ENCODE measurements around the gene EHMT1. TPM values are rescaled to one million over a fixed set of nuclear protein-coding genes. Genes with fewer than 3 reads are reported as not detected.

EHMT1 gene
- total and polyA plus RNA-seq, 2 of the 13 experiments (the other 11 are each of a cell fraction or from before 2014, with no cell fraction given) = 23.0 to 27.1 TPM

- TF ChIP-seq ZNF431 (CRISPR knock-in tag; IDR thresholded peaks at IDR 0.05; ENCODE audit: borderline replicate concordance, low read depth) (no peak), KDM1A (CRISPR knock-in tag; IDR thresholded peaks at IDR 0.05) (no peak), ZNF777 (CRISPR knock-in tag; IDR thresholded peaks at IDR 0.05) (peak; percentile 74; the same call in 1 of the 2 replicates), RBM39 (IDR thresholded peaks at IDR 0.05; ENCODE audit: low read depth, low read length, poor library complexity, severe bottlenecking) (no peak), NFAT5 (CRISPR knock-in tag; IDR thresholded peaks at IDR 0.05) (peak; percentile 67), ZNF709 (CRISPR knock-in tag; IDR thresholded peaks at IDR 0.05) (no peak), HES4 (CRISPR knock-in tag; IDR thresholded peaks at IDR 0.05; ENCODE audit: borderline replicate concordance) (0 out of 2 replicates have a peak, but pooled peaks have one; percentile 34), ZNF800 (CRISPR knock-in tag; IDR thresholded peaks at IDR 0.05) (peak; percentile 28; the same call in 1 of the 2 replicates), BRD4 (CRISPR knock-in tag; IDR thresholded peaks at IDR 0.05) (0 out of 2 replicates have a peak, but pooled peaks have one; percentile 6), MYC (CRISPR knock-in tag; IDR thresholded peaks at IDR 0.05; ENCODE audit: borderline replicate concordance) (peak; percentile 17; the same call in 1 of the 2 replicates), DBP (CRISPR knock-in tag; IDR thresholded peaks at IDR 0.05; ENCODE audit: not compliant biosample characterization) (peak; percentile 17), UBTF (CRISPR knock-in tag; IDR thresholded peaks at IDR 0.05) (peak; percentile 67; the same call in 1 of the 2 replicates), PCBP1 (IDR thresholded peaks at IDR 0.05; ENCODE audit: borderline replicate concordance, low read depth, low read length) (0 out of 2 replicates have a peak, but pooled peaks have one; percentile 13), SMAD3 (CRISPR knock-in tag; IDR thresholded peaks at IDR 0.05) (no peak), ZNF589 (CRISPR knock-in tag; conservative IDR thresholded peaks at IDR 0.05) (no peak), SMARCE1 (IDR thresholded peaks at IDR 0.05; ENCODE audit: borderline replicate concordance) (no peak), CBX2 (IDR thresholded peaks at IDR 0.05; ENCODE audit: low read depth, low read length) (no peak), CBX2 (CRISPR knock-in tag; IDR thresholded peaks at IDR 0.05; ENCODE audit: low read depth) (no peak), ZFY (CRISPR knock-in tag; IDR thresholded peaks at IDR 0.05) (0 out of 2 replicates have a peak, but pooled peaks have one; percentile 52)
Measured at GRCh38 chr9:137606005-137606621, 12.7 kb upstream of the EHMT1 start (continued).

Data from HepG2 (cell line).